Cerebellar nuclear complex (tissue), 1 donor: Measurements from ENCODE around the gene PYGB.
"Not testable (repeated sequence)": the region's sequence is repeated elsewhere in the genome, so short reads cannot be mapped to it uniquely, and the experiment has no call there.

Experiments used
- DNase-seq, 2 experiments: peaks; one replicate each; lab custom pipeline; 2025; lab: John Stamatoyannopoulos, UW

The PYGB gene

DNA sequence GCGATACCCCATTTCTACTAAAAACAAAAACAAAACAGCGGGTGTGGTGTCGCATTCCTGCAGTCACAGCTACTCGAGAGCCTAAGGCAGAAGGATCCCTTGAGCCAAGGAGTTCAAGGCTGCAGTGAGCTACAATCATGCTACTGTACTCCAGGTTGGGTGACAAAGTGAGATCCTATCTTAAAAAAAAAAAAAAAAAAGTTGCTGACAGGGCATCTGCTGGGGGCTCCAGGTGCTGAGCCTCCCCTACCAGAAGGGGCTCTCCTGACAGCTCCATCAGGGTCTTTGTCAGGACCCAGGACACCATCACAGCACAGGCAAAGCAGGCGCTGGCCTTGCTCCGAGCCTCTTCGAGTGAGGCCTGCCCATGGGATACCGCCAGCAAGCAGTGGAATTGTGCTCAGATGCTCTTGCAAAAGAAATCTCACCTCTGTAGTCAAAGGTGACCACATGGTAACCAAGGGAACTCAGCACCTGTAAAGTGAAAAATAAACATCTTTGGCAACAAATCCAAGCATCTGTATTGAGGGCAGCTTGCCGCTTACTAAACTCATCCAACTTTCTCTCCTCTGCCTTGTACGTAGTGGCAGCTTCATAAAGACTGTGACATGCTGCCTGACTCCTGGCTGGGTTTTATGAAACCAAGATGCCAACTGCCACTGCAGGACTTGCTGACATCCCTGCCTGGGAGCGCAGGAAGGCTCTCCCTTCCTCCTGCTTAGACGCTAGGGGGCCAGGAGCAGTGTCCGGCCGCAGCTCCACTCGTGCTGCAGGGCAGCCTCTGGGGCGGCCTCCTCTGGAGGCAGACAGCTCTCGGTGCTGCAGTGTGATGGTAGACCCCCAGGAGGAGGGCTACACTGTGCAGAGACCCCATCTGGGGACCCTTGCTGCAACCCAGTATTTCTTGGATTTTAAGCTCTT lies 66.9 kb downstream of the PYGB start:
- DNase-seq = no peak

DNA sequence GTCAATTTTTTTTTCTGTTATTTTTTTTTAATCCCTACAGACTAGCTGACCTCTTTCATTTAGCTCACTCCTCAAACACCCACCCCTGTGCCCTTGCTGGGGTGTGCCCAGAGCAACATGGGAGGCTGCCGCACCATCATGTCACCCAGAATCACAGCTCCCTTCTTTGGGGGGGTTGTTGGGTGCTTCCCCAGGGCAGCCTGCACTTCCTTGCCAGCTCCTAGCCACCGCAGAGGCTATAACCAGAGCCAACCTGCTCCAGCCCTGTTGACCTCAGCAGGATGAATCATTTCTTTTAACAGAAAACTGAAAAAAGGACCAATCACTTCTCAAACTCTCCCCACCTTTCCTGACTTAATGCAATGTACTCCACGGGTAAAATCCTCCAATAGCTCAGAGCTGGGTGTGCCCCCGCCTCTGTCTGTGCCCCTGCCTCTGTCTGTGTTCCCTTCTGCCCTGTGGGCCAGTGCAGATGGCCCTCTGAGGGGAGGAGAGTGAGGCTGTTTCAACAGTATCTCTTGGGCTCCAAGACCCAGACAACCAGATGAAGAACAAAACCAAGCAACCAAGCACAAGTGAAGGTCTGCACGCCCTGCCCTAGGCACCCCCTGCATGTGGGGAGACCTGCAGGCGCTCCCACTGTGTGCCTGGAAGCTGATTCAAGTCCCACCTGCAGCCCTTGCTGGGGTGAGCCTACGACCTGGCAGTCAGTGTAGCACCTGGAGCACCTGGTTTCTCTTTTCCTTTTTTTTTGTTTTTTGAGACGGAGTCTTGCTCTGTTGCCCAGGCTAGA lies 67.7 kb downstream of the PYGB start:
- no peak for DNase-seq

DNA sequence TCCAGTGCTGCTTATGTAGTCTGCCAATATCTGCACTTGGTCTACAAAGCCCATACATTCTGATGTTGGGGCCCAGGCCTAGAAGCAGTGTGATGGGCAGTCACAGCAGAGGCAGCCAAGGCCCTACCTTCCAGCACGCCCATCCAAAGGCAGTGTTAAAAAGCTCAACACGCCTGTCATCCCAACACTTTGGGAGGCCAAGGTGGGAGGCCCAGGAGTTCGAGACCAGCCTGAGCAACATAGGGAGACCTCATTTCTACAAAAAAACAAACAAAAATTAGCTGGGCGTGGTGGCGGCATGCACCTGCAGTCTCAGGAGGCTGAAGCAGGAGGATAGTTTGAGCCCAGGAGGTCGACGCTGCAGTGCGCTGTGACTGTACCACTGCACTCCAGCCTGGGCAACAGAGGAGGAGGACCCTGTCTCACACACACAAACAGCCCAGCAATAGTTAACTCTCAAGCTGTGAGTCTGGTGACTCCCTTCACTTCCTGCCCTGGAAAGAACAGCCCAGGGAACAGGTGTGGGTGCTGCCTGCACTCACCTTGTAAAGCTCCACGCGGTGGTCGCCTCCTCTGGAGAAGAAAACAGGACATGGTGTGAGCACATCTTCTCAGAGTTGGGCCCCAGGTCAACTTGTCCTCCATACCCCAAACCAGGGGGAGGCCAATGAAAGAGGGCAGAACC lies 68.8 kb downstream of the PYGB start:
- no peak for DNase-seq

DNA sequence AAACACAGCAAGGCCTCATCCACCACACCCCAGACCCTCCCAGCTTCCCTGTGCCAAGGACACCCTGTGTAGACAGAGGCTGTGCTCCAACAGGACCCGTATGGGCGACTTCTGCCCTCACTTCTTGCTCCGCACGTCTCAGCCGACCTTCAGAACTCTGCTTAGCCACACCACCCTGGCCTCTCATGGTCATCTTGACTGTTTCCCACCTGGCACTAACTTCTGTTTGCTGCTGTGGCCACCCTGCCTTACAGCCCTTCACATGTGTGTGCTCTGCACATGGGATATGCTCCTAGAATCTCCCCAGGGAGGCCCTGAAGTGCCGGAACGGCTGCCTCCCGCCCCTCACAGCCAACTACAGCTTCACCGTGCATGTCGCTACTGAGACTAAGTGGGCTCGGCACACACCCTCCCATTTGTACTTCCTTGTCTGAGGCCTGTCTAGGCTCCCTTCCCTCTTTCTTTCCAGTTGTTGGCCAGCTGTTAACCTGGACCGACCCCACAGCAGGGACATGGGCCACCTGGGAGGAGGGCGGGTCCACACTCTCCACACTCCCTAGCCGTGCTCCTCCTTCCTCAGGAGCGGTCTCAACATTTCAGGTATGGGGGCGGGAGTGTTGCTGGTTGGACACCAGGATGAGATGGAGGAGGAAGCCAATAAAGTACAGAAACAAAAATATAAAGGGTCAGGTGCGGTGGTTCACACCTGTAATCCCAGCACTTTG lies 69.6 kb downstream of the PYGB start:
- no peak for DNase-seq

DNA sequence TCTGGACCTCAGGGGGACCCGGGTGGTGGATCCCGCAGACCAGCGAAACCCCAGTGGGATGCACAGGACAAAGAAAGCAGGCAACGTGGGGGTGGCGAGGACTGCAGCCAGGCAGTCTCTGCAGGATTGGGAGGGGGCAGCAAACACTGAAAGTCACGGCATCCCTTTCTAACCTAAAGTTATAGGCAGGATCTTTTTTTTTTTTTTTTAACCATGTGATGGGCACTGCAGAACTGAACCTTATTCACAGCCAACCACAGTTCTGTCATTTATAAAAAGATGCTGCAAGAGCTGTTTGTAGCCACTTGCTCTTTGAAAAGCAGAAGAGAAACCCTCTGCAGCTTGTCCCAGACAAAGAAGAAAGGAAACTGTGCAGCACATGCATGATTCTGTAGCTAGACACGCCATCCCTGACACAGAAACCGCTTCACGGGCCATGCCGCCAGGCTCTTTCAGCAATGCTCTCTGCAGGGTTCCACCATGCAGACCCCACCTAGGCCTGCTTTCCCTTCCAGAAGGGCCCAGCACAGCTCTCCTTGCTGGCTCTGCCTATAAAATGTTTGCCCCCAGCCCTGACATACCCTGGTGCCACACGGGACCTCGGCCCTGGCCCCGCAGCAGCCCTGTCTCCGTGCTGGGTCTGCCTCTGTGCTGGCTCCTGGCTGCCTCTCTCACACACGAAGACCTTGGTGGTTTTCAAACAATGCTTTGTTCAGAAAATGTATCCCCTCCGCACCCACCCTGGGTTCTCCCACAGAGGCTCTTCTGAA lies 70.8 kb downstream of the PYGB start:
- no peak for DNase-seq

DNA sequence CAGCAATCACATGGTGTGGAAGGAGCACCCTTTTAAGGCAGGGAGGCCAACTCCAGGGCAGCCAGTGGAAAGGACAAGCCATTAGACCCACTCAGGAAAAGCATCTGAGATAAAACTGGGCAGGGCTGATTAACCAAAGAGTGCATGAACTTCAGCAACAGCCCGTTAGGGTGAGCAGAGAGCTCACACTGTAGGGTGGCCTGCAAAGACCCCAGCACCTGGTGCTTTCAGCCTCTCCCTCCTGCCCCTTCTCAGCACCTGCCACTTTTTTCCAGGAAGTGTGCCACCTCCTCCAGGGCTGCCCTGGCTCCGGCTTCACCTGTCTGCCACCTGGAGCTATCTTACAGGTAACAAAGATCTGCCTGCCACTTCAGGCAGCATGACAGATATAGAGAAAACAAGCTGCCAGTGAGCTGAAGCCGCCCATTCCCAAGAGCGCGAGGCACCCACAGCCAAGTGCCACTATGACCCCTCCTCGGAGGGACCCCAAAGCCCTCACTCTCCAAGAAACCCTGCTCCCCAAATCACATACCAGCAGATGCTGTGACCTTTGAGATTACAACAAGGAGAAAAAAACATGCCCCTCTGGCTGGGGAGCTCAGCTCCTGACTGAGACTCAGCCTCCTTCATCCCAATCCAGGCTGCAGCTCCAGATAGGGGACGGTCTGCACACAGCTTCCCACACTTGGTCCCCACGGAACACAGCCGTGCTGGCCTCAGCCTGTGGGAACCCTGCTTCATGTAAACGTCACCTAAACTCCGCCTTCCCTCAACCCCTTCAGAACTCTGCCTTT lies 71.6 kb downstream of the PYGB start:
- DNase-seq = no peak

DNA sequence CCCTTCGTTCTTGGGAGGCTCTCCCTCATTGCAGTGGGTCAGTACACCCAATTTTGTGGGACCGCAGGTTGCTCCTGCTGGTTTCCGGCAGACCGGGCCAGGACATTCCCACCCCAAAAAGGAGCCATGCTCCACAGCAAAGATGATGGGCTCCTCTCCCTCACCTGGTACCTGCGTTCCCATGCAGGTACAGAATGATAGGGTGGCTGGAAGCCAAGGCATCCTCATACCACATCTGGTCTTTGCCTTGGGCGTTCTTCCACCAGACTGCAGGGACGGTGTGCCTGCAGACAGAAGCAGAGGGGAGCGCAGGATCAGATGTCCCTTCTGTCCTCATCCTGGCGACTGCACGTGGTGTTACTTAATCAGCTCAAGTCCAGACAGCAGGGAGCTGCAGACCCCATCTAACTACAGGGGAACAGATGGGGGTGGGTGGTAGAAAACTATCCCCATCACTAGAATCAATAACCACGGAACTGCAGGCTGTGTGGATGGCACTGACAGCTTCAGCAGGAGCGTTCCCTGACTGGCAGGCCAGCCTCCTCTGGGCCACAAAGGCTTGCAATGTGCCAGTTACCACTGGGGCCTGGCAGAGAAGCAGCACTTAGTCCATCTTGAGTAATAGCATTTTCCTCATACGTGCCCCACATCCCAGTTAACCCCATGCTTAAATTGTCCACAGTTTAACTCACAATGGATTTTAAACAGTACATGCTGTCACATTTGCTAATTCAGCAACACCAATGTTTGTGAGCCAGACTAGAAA lies 72.3 kb downstream of the PYGB start:
- DNase-seq = no peak

DNA sequence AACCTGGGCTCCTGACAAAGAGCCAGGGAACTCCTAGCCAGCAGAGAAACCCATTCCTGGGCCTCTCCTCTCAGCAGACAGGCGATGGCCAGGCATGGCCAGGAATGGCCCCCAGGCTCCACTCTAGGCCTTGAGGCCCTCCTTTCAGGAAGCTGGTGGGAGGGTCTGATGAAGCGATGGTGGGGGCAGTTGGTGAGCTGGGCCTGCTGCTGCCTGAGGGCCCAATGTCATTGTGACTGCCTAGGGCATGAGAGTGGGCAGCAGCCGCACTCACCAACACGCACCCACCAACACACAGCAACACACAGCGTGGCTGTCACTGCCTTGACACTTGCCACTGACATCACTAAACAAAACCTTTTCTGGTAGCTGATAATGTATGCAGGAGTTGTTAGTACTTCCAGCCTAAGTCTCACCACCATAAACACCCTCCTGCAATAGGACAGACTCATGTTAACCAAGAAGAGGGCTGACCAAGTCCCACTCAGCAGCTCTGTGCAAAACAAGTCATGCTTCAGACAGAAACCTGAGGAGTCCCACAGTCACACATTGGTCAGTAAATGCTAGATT lies 73.5 kb downstream of the PYGB start:
- no peak for DNase-seq

DNA sequence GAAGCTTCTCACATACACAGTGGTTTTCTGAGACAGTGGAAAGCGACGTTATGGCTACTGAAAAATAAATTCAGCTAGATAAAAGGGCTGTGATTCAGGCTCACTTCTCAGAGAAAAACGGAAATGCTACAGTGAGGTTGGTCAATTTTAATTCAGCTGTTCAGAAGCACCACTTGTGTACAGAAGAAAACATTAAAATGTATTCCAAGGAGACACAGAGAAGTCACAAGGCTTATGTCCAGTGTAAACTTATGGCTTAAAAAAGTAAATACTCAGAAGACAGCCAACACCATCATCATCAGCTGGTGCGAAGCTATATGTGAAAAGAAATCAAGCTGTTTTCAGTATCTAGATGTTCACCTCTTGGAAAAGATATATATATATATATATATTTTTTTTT lies 74.1 kb downstream of the PYGB start:
- DNase-seq = no peak

DNA sequence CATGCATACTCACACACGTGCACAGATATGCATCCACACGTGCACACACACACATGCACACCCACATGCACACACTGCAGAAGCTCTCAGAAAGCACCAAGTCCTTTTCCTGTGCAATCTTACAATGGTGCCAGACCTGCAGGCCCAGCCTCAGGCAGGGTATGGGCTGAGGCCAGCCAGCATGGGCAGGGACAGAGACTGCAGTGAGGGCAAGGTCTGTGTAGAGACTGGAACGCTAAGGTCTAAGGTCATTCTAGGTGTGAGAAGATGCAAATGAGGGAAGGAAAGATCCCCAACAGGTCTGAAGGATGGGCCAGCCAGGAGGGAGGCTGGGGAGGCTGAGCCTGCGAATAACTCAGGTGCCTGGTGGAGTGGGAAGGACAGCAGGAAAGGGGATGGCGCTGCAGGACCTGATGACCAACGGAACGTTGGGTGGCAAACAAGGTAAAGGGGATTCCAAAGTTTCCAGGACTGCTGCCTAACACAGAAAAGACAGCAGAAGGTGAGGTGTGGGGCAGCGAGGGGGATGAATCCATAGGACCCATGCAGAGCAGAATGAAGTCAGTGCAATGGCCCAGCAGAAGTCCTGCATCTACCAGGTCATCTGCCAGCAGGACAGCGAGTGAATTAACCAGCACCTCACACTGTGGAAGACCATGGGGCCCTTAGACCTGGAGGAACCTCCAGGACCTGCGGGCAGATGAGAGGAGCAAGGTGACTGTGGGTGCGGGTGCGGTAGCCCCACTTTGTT lies 75.8 kb downstream of the PYGB start:
- no peak for DNase-seq

DNA sequence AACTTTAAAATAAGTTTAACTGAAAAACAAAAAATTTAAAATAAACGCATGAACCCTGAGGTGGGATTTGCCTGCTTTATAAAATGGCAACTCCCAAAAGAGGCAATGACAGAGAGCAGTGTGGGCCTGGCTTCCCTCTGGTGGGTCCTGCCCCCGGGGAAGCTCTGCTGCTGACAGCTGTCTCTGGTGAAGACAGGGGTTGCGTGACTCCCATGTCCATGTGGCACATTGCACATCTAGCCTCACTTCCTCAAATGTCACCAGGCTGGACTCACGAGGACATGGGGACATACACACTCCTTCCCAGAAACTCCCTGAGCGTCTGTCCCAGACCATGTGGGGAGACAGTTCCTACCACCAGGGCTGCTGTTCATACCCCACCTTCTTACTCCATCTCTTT lies 76.5 kb downstream of the PYGB start:
- DNase-seq = no peak

DNA sequence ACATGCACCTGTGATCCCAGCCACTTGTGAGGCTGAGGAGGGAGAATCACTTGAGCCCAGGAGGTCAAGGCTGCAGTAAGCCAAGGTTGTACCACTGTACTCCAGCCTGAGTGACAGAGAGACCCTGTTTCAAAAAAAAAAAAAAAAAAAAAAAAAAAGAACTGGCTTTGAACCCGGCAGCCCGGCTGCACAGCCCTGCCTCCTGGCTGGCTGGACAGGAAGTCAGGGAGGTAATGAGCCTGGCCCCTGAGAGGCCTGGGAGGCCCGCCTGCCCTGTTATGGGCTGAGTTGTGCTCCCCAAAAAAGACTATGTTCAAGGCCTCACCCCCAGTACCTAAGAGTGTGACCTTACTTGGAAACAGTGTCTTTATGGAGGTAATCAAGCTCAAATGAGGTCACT lies 77.2 kb downstream of the PYGB start:
- DNase-seq = no peak

DNA sequence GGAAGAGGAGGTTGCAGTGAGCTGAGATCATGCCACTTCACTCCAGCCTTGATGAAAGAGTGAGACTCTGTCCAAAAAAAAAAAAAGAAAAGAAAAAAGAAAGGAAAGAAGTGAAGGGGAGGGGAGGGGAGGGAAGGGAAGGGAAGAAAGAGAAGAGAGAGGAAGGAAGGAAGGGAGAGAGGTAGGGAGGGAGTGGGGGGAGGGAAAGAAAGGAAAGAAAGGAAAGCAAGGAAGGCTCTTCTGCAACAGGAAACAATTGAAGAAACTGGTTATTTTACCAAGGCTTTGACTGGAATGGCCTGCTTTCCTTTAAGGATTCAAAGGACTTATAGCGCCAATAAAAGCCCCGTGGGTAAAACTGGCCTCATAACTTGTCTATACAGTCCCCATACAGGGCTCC lies 78.1 kb downstream of the PYGB start:
- DNase-seq = no peak

DNA sequence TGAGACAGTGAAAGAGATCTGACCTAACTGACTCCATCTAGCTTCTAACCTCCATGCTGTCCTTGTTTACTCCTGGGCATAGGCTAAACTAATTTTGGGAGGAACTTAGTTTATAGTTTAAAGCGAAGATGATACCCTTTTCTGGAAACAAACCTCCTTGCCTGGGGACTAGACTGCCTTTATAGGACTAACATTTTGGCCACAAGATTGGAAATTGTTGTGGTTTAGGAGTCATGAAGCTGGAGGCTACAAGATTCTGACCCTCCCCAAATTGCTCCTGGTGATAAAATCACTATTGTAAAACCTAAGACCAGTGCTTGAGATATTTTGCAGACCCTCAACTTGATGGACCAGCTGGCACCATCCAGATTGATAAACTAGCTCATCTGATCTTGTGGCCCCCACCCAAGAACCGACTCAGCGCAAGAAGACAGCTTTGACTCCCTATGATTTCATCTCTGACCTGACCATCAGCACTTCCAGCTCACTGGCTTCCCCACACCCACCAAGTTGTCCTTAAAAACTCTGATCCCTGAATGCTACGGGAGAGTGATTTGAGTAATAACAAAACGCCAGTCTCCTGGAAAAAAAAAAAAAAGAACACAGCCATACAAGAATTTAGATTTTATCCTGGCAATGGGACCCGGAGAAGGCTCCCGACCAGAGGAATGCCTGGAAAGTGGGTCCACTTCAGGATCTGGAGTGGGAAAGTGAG lies 79.8 kb downstream of the PYGB start:
- DNase-seq = no peak

DNA sequence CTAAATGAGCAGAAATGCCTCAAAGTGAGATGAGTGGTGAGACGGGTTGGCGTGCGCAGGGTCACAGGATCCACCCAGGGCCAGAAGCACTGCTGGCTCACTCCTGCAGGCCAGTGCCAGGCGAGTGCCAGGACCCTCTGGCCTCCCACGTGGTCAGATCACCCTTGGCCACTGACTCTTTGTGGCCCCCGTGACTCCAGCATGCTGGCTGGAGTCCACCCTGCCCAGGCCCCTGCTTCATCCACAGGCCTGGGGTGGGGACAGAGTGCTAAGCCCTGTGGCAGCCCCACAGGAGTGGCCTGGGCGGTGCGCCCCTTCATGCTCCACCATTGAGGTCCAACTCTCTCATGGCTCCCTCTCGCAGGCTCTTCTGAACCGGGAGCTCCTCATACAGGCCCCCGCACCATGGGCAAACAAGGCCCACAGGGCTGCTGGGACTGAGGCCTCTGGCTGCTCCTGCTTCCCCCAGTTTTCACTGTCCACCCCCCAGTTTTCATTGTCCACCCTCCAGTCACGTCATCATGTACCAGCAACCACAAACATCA lies 81.1 kb downstream of the PYGB start:
- DNase-seq = no peak

DNA sequence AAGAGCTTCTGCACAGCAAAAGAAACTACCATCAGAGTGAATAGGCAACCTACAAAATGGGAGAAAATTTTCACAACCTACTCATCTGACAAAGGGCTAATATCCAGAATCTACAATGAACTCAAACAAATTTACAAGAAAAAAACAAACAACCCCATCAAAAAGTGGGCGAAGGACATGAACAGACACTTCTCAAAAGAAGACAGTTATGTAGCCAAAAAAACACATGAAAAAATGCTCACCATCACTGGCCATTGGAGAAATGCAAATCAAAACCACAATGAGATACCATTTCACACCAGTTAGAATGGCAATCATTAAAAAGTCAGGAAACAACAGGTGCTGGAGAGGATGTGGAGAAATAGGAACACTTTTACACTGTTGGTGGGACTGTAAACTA lies 87.1 kb downstream of the PYGB start:
- DNase-seq = not testable (repeated sequence)
